ENCODE results near the gene AHCYL2.
"Not testable (repeated sequence)": the region's sequence is repeated elsewhere in the genome, so short reads cannot be mapped to it uniquely, and the experiment has no call there.

Gene AHCYL2

GRCh38 chr7:129367349-129367699 lies 142.5 kb downstream of the AHCYL2 start:
- in situ Hi-C loops (cut with HindIII; ENCODE audit: low sequenced_read_pairs), result no loop called here
- H3K4me3 ChIP-seq (ENCODE audit: low read depth, low read length), result no peak overlapping the region
- TF ChIP-seq, protein P1, sequence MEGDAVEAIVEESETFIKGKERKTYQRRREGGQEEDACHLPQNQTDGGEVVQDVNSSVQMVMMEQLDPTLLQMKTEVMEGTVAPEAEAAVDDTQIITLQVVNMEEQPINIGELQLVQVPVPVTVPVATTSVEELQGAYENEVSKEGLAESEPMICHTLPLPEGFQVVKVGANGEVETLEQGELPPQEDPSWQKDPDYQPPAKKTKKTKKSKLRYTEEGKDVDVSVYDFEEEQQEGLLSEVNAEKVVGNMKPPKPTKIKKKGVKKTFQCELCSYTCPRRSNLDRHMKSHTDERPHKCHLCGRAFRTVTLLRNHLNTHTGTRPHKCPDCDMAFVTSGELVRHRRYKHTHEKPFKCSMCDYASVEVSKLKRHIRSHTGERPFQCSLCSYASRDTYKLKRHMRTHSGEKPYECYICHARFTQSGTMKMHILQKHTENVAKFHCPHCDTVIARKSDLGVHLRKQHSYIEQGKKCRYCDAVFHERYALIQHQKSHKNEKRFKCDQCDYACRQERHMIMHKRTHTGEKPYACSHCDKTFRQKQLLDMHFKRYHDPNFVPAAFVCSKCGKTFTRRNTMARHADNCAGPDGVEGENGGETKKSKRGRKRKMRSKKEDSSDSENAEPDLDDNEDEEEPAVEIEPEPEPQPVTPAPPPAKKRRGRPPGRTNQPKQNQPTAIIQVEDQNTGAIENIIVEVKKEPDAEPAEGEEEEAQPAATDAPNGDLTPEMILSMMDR (IDR thresholded peaks at IDR 0.05; ENCODE audit: low read depth, low read length, missing control alignments), result no peak
- no peak for DNase-seq (ENCODE audit: low read depth)

DNA sequence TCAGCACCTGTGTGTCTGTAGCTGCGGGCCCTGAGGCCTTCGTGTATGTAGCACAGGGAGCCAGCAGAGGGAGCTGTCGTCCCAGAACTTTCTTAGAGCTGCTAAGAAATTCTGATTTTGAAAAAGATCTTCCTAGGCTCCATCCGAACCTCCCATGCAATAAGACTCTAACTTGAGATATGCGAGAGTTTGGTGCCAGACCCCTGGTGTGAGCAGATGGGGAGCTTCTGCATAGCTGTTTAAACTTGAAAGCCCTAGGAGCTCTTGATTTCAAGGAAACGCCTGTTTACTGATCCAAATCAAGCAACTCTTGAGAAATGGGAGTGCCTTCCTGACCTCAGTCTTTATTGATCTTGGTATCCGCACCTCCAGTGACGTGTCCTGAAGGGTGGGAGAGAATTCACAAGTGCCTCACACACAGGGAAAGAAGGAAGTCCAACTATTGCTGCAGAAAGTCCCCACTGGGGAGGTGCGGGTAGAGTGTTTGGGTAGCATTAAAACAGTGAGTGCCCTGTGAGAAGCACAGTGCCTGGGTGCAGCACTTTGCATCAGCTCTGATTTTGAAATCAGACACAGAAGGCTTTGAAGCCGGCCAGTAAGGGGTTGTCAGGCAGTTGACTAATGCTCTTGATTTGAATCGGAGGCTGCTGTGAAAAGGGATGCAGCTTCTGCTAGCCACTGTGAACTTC lies 143.0 kb downstream of the AHCYL2 start:
- peak overlapping the region; percentile 10 for H3K4me3 ChIP-seq (ENCODE audit: low read depth, low read length)
- TF ChIP-seq, protein P1 (IDR thresholded peaks at IDR 0.05; ENCODE audit: low read depth, low read length, missing control alignments), result peak; percentile 91
- DNase-seq (ENCODE audit: low read depth), result peak; percentile 68
- in situ Hi-C loops (cut with HindIII; ENCODE audit: low sequenced_read_pairs), result no loop called here

GRCh38 chr7:129368389-129368986 lies 143.7 kb downstream of the AHCYL2 start:
- DNase-seq (ENCODE audit: low read depth), result no peak
- H3K4me3 ChIP-seq (ENCODE audit: low read depth, low read length), result no peak overlapping the region
- TF ChIP-seq, protein P1 (IDR thresholded peaks at IDR 0.05; ENCODE audit: low read depth, low read length, missing control alignments), result no peak
- in situ Hi-C loops (cut with HindIII; ENCODE audit: low sequenced_read_pairs), result no loop called here

GRCh38 chr7:129369447-129369846 lies 144.6 kb downstream of the AHCYL2 start:
- in situ Hi-C loops (cut with HindIII; ENCODE audit: low sequenced_read_pairs); DNase-seq (ENCODE audit: low read depth); H3K4me3 ChIP-seq (ENCODE audit: low read depth, low read length): not testable (repeated sequence)

- in situ Hi-C loops (cut with HindIII; ENCODE audit: low sequenced_read_pairs), result no loop called here
- TF ChIP-seq, protein P1 (IDR thresholded peaks at IDR 0.05; ENCODE audit: low read depth, low read length, missing control alignments), result no peak
Measured at GRCh38 chr7:129370812-129371211, 146.0 kb downstream of the AHCYL2 start.

DNA sequence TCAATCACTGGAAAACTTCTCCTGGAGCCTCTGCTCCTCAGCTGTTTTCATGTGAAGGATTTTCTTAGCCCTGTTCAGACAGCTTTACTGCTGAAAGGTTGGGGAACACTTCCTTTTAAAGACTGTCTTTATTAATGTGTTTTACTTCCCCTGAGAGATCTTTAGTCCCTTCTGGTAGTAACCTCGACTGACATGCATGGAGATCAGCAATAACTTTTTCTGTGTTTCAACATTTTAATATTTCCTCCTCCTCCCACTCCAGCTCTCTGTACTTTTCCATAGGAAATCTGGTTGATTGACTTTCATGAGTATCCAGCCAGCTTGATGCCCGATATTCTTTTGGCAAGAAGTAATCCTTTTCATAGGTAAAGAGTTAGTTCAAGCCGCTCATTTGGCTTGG lies 146.7 kb downstream of the AHCYL2 start:
- in situ Hi-C loops (cut with HindIII; ENCODE audit: low sequenced_read_pairs), result no loop called here
- TF ChIP-seq, protein P1 (IDR thresholded peaks at IDR 0.05; ENCODE audit: low read depth, low read length, missing control alignments), result no peak
- H3K4me3 ChIP-seq (ENCODE audit: low read depth, low read length), result no peak overlapping the region
- no peak for DNase-seq (ENCODE audit: low read depth)

More at GRCh38 chr7:129370812-129371211, 146.0 kb downstream of the AHCYL2 start:
- H3K4me3 ChIP-seq (ENCODE audit: low read depth, low read length), result no peak overlapping the region
- DNase-seq (ENCODE audit: low read depth), result no peak

DNA sequence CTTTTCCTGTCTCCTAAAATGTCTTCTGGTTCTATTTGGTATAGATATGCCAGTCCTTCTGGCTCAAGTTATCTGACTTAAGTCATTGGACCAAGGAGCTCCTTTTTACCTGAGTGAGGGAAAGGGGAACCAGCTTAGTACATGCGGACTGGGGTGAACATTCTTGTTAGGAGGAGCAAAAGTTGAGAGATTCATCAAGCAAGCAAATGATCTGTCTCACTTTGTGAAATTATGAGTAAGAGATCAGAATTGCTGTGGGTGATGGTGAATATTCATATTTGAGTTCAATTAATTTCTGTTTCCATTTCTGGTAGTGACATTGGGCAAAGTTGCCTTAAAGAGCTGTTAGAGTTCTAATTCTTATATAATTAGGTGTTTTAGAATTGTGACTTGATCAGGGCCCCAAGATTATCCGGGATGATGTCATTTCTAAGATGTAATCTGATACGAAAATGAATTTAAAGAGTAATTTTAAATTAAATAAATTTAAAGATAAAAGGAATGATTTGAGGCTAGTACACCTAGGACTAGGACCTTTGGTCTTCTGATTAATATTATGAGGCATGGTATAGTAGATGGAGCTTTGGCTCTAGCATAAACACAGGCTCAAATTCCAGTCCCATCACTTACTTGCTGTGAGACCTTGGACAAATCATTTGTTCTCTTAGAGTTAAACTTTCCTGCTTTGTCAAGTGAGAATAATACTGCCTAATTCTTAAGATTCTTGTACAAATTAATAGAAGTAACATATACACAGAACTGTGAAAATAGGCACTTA lies 149.0 kb downstream of the AHCYL2 start:
- TF ChIP-seq, protein P1 (IDR thresholded peaks at IDR 0.05; ENCODE audit: low read depth, low read length, missing control alignments), result no peak
- no peak for DNase-seq (ENCODE audit: low read depth)
- in situ Hi-C loops (cut with HindIII; ENCODE audit: low sequenced_read_pairs), result no loop called here
- no peak overlapping the region for H3K4me3 ChIP-seq (ENCODE audit: low read depth, low read length)

Measured in astrocyte of the cerebellum (primary cell).